Measurements from ENCODE around the gene ARHGEF33. TPM values are rescaled to one million over a fixed set of nuclear protein-coding genes. Genes with fewer than 3 reads are reported as not detected.

The ARHGEF33 gene
- total and polyA plus RNA-seq, 2 of the 13 experiments (the other 11 are each of a cell fraction or from before 2014, with no cell fraction given) = 0.04 TPM; not detected in 1

DNA sequence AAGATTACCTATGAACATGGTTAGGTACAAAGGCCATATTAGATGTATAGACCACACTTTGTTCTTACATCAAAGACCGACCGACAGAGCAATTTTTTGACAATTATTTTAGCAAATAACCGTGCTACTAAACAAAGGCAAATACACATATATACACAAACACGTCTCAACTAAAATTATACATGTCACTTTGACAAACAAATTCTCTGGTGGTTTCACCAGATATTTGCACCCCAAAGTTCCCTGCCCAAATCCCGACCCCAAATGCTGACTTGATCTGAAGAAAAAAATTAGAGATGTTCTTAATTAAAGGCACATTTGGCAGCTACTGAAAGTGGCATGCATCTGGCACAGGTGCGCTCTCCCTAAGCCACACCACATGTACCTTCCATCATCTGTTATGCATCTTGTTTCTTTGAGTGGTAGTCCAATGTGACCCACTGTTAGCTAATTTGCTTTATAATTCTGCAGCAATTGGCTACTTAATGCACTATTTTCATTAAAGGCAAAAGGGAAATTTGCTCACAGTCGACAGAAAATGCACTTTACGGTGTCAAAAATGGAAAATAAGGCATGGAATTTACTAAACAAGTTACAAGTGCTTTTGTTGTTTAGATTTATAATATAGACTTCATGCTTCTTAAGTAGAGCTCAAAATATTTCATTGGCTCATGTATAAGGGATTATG is 92.1 kb downstream of the ARHGEF33 start (continued):
- TF ChIP-seq, protein P1, sequence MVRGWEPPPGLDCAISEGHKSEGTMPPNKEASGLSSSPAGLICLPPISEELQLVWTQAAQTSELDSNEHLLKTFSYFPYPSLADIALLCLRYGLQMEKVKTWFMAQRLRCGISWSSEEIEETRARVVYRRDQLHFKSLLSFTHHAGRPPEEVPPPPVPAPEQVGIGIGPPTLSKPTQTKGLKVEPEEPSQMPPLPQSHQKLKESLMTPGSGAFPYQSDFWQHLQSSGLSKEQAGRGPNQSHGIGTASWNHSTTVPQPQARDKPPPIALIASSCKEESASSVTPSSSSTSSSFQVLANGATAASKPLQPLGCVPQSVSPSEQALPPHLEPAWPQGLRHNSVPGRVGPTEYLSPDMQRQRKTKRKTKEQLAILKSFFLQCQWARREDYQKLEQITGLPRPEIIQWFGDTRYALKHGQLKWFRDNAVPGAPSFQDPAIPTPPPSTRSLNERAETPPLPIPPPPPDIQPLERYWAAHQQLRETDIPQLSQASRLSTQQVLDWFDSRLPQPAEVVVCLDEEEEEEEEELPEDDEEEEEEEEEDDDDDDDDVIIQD (CRISPR knock-in tag; IDR thresholded peaks at IDR 0.05; ENCODE audit: low read depth) = peak; percentile 91
- TF ChIP-seq, protein P2, sequence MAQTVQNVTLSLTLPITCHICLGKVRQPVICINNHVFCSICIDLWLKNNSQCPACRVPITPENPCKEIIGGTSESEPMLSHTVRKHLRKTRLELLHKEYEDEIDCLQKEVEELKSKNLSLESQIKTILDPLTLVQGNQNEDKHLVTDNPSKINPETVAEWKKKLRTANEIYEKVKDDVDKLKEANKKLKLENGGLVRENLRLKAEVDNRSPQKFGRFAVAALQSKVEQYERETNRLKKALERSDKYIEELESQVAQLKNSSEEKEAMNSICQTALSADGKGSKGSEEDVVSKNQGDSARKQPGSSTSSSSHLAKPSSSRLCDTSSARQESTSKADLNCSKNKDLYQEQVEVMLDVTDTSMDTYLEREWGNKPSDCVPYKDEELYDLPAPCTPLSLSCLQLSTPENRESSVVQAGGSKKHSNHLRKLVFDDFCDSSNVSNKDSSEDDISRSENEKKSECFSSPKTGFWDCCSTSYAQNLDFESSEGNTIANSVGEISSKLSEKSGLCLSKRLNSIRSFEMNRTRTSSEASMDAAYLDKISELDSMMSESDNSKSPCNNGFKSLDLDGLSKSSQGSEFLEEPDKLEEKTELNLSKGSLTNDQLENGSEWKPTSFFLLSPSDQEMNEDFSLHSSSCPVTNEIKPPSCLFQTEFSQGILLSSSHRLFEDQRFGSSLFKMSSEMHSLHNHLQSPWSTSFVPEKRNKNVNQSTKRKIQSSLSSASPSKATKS (CRISPR knock-in tag; IDR thresholded peaks at IDR 0.05) = no peak
- TF ChIP-seq ZNF441 (CRISPR knock-in tag; IDR thresholded peaks at IDR 0.05; ENCODE audit: borderline replicate concordance) (no peak), MAF1 (CRISPR knock-in tag; IDR thresholded peaks at IDR 0.05; ENCODE audit: borderline replicate concordance) (no peak), RAD21 (CRISPR knock-in tag; IDR thresholded peaks at IDR 0.05) (no peak; the same call in 1 of the 2 replicates), CREM (IDR thresholded peaks at IDR 0.05) (peak; percentile 93), CREM (CRISPR knock-in tag; IDR thresholded peaks at IDR 0.05) (no peak), TOE1 (CRISPR knock-in tag; IDR thresholded peaks at IDR 0.05) (peak; percentile 50; the same call in 1 of the 2 replicates), ZNF557 (CRISPR knock-in tag; IDR thresholded peaks at IDR 0.05) (no peak), NR2C2 (CRISPR knock-in tag; IDR thresholded peaks at IDR 0.05; ENCODE audit: borderline replicate concordance) (0 out of 2 replicates have a peak, but pooled peaks have one; percentile 35), SMAD3 (CRISPR knock-in tag; IDR thresholded peaks at IDR 0.05) (peak; percentile 66; the same call in 1 of the 2 replicates), NONO (IDR thresholded peaks at IDR 0.05) (no peak), NONO (CRISPR knock-in tag; conservative IDR thresholded peaks at IDR 0.05) (peak; percentile 49; the same call in 1 of the 2 replicates), ZNF780A (CRISPR knock-in tag; IDR thresholded peaks at IDR 0.05) (no peak), LCORL (IDR thresholded peaks at IDR 0.05) (peak; percentile 96), LCORL (CRISPR knock-in tag; IDR thresholded peaks at IDR 0.05) (peak; percentile 83; the same call in 1 of the 2 replicates), ZNF17 (CRISPR knock-in tag; IDR thresholded peaks at IDR 0.05) (no peak), NPAS2 (CRISPR knock-in tag; IDR thresholded peaks at IDR 0.05; ENCODE audit: borderline replicate concordance) (no peak)
- TF ChIP-seq, protein P3, sequence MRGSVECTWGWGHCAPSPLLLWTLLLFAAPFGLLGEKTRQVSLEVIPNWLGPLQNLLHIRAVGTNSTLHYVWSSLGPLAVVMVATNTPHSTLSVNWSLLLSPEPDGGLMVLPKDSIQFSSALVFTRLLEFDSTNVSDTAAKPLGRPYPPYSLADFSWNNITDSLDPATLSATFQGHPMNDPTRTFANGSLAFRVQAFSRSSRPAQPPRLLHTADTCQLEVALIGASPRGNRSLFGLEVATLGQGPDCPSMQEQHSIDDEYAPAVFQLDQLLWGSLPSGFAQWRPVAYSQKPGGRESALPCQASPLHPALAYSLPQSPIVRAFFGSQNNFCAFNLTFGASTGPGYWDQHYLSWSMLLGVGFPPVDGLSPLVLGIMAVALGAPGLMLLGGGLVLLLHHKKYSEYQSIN (CRISPR knock-in tag; IDR thresholded peaks at IDR 0.05; ENCODE audit: borderline replicate concordance) = no peak
- TF ChIP-seq, protein P4, sequence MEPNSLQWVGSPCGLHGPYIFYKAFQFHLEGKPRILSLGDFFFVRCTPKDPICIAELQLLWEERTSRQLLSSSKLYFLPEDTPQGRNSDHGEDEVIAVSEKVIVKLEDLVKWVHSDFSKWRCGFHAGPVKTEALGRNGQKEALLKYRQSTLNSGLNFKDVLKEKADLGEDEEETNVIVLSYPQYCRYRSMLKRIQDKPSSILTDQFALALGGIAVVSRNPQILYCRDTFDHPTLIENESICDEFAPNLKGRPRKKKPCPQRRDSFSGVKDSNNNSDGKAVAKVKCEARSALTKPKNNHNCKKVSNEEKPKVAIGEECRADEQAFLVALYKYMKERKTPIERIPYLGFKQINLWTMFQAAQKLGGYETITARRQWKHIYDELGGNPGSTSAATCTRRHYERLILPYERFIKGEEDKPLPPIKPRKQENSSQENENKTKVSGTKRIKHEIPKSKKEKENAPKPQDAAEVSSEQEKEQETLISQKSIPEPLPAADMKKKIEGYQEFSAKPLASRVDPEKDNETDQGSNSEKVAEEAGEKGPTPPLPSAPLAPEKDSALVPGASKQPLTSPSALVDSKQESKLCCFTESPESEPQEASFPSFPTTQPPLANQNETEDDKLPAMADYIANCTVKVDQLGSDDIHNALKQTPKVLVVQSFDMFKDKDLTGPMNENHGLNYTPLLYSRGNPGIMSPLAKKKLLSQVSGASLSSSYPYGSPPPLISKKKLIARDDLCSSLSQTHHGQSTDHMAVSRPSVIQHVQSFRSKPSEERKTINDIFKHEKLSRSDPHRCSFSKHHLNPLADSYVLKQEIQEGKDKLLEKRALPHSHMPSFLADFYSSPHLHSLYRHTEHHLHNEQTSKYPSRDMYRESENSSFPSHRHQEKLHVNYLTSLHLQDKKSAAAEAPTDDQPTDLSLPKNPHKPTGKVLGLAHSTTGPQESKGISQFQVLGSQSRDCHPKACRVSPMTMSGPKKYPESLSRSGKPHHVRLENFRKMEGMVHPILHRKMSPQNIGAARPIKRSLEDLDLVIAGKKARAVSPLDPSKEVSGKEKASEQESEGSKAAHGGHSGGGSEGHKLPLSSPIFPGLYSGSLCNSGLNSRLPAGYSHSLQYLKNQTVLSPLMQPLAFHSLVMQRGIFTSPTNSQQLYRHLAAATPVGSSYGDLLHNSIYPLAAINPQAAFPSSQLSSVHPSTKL (CRISPR knock-in tag; IDR thresholded peaks at IDR 0.05) = peak; percentile 96
- TF ChIP-seq, protein P5, sequence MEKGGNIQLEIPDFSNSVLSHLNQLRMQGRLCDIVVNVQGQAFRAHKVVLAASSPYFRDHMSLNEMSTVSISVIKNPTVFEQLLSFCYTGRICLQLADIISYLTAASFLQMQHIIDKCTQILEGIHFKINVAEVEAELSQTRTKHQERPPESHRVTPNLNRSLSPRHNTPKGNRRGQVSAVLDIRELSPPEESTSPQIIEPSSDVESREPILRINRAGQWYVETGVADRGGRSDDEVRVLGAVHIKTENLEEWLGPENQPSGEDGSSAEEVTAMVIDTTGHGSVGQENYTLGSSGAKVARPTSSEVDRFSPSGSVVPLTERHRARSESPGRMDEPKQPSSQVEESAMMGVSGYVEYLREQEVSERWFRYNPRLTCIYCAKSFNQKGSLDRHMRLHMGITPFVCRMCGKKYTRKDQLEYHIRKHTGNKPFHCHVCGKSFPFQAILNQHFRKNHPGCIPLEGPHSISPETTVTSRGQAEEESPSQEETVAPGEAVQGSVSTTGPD (CRISPR knock-in tag; IDR thresholded peaks at IDR 0.05) = no peak
